ENCODE measurements around the gene ARL16.

- TF ChIP-seq EZH2 (optimal IDR thresholded peaks at IDR 0.05; ENCODE audit: low read depth, low read length) (no peak), CTCF (IDR thresholded peaks at IDR 0.05; ENCODE audit: low read length) (no peak), EZH2phosphoT487 (IDR thresholded peaks at IDR 0.05; ENCODE audit: low read length) (no peak)
Observed at GRCh38 chr17:81715872-81716673, 32.5 kb upstream of the ARL16 start.
